Stomach smooth muscle (tissue), 2 donors: ENCODE results near the gene DNAJC22.

Experiments used
- H3K27ac ChIP-seq: one replicate; pipeline ENCODE4 v1.7.0; 2013; ENCODE audit warnings: mild to moderate bottlenecking, low read length, inconsistent platforms
- H3K27me3 ChIP-seq, 2 donors: one replicate each; pipeline ENCODE4 v1.7.0; 2013; ENCODE audit warnings: low read length in 2 of 2; ENCODE audit not compliant: insufficient read depth in 2 of 2, control insufficient read depth in 1 of 2
- H3K36me3 ChIP-seq, 2 donors: one replicate each; pipeline ENCODE4 v1.7.0; 2013; ENCODE audit warnings: low read length in 2 of 2; ENCODE audit not compliant: control insufficient read depth in 2 of 2, insufficient read depth in 2 of 2
- H3K4me1 ChIP-seq: one replicate; pipeline ENCODE4 v1.7.0; 2013; ENCODE audit warnings: low read length; ENCODE audit not compliant: control insufficient read depth, insufficient read depth
- H3K4me3 ChIP-seq, 2 donors: one replicate each; pipeline ENCODE4 v1.7.0; 2013; ENCODE audit warnings: low read length in 2 of 2
- H3K9ac ChIP-seq, 2 donors: one replicate each; pipeline ENCODE4 v1.7.0; 2013; ENCODE audit warnings: low read length in 2 of 2, mild to moderate bottlenecking in 1 of 2
- H3K9me3 ChIP-seq, 2 donors: one replicate each; pipeline ENCODE4 v1.7.0; 2013; ENCODE audit warnings: low read length in 2 of 2; ENCODE audit not compliant: control insufficient read depth in 2 of 2
- donor health status: healthy.
- donor health status: Pancreatic carcinoma.

Gene DNAJC22

DNA sequence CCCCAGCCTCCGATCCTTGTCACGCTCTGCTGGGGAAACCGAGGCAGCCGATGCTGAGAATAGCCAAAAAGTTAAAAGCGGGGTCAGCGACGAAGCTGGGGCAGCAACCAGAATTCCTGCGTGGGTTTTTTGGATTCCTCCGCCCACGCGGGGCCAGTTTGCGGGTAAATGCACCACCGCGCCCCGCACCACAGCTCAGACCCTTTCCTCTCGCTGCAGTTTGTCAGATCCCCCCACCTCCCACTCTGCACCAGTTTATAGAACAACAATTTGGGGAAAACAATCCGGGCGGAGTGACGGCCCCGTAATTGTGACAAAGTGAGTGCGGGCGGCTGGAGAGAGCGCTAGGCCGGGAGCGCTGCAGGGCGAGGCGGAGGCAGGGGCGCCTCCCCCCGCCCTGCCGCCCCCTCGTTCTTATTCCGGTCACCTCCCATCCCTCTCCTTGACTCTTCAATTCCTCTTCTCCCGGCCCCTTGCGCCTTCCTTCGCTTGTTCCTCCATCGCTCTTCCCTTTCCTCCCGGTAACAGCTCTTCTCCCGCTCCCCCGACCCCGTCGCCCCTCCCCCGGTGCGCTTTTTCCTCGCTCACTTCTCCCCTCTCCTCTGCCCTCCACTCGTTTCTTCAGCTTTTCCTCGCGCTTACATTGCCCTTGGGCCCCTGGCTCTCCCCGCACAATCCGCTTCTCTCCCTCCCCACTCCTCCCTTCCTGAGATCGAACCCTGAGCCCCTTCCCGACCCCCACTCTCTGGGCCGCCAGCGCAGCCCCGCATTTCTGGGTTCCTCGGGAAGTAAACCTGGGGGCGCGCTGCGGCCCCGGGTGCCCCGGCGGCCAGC is 646 bp upstream of the DNAJC22 start:
- Histone ChIP-seq H3K4me1 (peaks cover 58% of the 10 kb centered on the region), H3K36me3 (no peaks in the 10 kb centered on the region), H3K27me3 (peaks cover 55 to 90% of the 10 kb centered on the region in 2 donors), H3K27ac (no peak overlapping the region), H3K9ac (peak overlapping the region in 1 of 2 donors; percentile 13), H3K4me3 (peak overlapping the region; percentile 54 to 67), H3K9me3 (no peaks in the 10 kb centered on the region)

DNA sequence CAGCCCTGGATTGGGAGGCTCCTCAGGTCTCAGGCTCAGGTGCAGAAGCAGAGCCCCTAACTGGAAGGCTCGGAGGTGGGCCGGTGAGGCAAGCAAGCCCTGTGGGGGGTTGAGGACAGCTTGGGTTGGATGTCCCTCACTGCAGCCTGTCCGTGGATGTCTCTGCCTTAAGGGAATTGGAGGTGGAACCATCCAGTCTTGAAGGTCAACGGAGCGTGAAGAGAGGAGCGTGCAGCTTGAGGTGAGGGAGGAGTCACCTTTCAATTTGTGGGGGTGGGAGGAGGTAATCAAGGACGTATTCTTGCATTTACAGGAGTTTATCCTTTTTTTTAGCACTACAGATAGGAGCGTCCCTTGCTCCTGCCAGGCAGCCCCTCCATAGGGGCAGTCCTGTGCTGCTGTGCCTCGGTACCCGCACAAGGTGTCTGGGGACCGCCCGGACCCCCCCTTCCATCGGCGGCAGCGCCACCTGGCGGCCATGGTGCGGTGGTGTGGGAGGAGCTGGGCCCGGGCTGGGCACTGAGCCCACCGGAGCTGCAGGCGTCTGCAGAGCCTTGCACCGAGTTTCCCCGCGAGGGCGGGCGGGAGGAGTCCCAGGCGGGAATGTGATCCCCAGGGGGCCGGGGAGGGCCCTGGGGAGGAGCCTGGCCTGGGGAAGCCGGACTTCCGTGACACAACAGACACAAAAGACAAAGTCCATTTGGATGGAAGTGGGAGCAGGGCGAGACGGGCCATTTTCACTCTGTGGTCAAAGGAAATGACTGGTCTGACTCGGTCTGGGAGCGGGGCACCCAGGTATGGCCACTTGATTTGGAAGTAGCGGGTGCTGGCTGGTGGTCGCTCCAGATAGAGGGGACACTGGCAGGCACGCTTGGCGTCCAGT is 864 bp downstream of the DNAJC22 start:
- H3K27ac ChIP-seq, result no peak overlapping the region
- peaks cover 50% of the 10 kb centered on the region for H3K4me1 ChIP-seq
- peaks cover 57 to 80% of the 10 kb centered on the region in 2 donors for H3K27me3 ChIP-seq

DNA sequence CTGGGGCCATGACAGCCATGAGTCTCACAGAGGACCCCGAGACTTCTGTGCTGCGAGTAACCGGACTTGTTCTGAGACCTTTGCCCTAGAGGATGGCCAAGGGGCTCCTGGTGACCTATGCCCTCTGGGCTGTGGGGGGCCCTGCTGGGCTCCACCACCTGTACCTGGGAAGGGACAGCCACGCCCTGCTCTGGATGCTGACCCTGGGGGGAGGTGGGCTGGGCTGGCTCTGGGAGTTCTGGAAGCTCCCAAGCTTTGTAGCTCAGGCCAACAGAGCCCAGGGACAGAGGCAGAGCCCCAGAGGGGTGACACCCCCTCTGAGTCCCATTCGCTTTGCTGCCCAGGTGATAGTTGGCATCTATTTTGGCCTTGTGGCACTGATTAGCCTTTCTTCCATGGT is 2.1 kb downstream of the DNAJC22 start:
- Histone ChIP-seq H3K9ac (no peak overlapping the region), H3K9me3 (no peaks in the 10 kb centered on the region), H3K27me3 (peaks cover 56 to 68% of the 10 kb centered on the region in 2 donors), H3K4me1 (peaks cover 38% of the 10 kb centered on the region), H3K4me3 (no peak overlapping the region), H3K27ac (no peak overlapping the region), H3K36me3 (no peaks in the 10 kb centered on the region)

More for the DNA sequence above, 864 bp downstream of the DNAJC22 start:
- no peaks in the 10 kb centered on the region for H3K9me3 ChIP-seq
- no peak overlapping the region for H3K9ac ChIP-seq
- peak overlapping the region; percentile 42 to 60 for H3K4me3 ChIP-seq
- H3K36me3 ChIP-seq, result no peaks in the 10 kb centered on the region

DNA sequence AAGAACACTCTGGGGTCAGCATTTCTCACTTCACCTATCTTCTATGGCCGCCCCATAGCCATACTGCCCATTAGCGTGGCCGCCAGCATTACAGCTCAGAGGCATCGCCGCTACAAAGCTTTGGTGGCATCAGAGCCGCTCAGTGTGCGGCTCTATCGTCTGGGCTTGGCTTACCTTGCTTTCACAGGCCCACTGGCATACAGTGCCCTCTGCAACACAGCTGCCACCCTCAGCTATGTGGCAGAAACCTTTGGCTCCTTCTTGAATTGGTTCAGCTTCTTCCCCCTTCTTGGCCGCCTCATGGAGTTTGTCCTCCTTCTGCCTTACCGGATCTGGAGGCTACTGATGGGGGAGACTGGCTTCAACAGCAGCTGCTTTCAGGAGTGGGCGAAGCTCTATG is 2.6 kb downstream of the DNAJC22 start:
- no peaks in the 10 kb centered on the region for H3K36me3 ChIP-seq
- H3K27me3 ChIP-seq, result peaks cover 51 to 63% of the 10 kb centered on the region in 2 donors
- no peak overlapping the region for H3K27ac ChIP-seq
- no peak overlapping the region for H3K9ac ChIP-seq
- H3K4me1 ChIP-seq, result peaks cover 36% of the 10 kb centered on the region
- H3K9me3 ChIP-seq, result no peaks in the 10 kb centered on the region
- H3K4me3 ChIP-seq, result no peak overlapping the region

DNA sequence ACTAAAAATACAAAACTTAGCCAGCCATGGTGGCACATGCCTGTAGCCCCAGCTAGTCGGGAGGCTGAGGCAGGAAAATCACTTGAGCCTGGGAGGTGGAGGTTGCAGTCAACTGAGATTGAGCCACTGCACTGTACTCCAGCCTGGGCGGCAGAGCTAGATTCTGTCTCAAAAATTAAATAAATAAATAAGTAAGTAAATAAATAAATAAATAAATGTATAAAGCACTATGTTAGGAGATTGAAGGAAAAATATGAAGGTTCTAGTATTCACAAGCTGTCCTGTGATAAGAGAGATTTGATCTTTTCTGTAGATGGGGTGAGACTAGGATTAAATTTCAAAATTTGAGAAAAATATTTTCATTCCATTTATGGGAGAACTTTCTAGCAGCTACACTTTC is 5.7 kb downstream of the DNAJC22 start:
- no peaks in the 10 kb centered on the region for H3K36me3 ChIP-seq
- no peak overlapping the region for H3K27ac ChIP-seq
- H3K4me1 ChIP-seq, result peaks cover 10% of the 10 kb centered on the region
- H3K4me3 ChIP-seq, result no peak overlapping the region
- H3K27me3 ChIP-seq, result peaks cover 34 to 36% of the 10 kb centered on the region in 2 donors
- no peak overlapping the region for H3K9ac ChIP-seq
- H3K9me3 ChIP-seq, result no peaks in the 10 kb centered on the region

DNA sequence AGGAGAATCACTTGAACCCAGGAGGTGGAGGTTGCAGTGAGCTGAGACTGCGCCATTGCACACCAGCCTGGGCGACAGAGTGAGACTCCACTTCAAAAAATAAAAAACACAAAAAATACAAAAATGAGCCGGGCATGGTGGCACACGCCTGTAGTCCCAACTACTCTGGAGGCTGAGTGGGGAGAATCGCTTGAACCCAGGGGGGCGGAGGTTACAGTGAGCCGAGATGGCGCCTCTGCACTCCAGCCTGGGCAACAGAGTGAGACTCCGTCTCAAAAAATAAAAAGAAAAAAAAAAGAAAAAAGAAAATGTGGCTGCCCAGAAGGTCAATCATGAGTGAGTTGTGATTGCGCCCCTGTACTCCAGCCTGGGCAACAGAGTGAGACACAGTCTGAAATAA is 9.2 kb downstream of the DNAJC22 start:
- no peak overlapping the region for H3K27ac ChIP-seq
- no peaks in the 10 kb centered on the region for H3K9me3 ChIP-seq
- no peak overlapping the region for H3K9ac ChIP-seq
- H3K4me1 ChIP-seq, result no peaks in the 10 kb centered on the region
- no peak overlapping the region for H3K4me3 ChIP-seq
- H3K27me3 ChIP-seq, result peaks cover 4 to 11% of the 10 kb centered on the region in 2 donors
- H3K36me3 ChIP-seq, result no peaks in the 10 kb centered on the region

DNA sequence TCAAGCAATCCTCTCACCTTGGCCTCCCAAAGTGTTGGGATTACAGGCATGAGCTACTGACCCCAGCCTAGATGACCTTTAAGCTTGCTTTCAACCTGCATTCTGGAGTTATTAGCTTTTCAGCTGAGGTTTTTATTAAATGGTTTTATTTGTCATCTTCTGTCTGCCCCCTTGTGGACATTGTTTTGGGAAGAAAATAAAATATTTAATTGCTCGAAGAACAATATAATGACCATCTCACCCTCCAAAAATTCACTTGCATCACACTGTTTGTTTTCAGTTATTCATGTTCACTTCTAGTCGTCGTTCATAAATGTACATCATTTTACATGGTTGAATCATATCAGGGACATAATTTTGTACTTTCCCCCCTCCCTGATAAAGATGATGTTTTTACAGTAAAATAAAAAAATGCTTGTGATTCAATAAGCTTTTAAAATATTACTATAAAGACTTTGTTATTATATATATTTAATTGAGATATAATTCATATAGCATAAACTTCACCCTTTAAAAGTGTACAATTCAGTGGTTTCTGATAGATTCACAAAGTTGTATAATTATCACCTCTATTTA is 10.5 kb downstream of the DNAJC22 start:
- Histone ChIP-seq H3K27me3 (peaks cover 0 to 7% of the 10 kb centered on the region in 2 donors), H3K36me3 (no peaks in the 10 kb centered on the region), H3K4me1 (no peaks in the 10 kb centered on the region), H3K27ac (no peak overlapping the region), H3K9ac (no peak overlapping the region), H3K4me3 (no peak overlapping the region), H3K9me3 (no peaks in the 10 kb centered on the region)

DNA sequence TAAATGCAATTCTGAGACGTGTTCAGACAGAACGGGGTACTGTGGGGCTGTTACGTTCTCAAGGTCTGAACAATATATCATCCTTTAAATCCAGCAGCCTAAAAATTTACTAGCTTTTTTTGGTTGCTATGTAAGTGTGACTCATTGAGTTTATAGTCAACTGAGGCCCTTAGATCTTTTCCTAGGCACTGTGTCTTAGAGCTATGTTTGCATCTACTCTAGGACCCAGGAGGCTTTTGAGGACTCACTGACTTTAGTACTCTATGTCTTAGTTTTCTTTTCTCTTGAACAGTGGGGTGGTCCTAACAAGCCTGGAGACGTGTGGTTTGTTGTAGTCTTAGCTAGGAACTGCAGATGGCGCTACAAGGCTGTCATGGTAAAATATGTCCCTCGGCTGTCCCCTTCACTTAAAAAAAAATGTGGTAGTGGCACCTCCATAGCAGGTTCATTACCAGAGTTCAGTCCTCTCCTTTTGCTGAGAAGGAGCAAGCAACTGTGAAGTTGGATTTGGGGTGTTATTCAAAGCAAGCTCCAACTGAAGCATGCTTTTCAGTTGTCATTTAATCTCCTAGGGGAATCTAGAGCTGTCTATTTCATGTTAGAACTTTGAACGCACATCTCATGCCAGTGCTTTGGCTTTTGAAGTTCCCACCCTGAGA is 11.9 kb downstream of the DNAJC22 start:
- no peak overlapping the region for H3K4me3 ChIP-seq
- no peaks in the 10 kb centered on the region for H3K9me3 ChIP-seq
- no peaks in the 10 kb centered on the region for H3K36me3 ChIP-seq
- H3K9ac ChIP-seq, result no peak overlapping the region
- H3K27ac ChIP-seq, result no peak overlapping the region
- no peaks in the 10 kb centered on the region for H3K27me3 ChIP-seq
- no peaks in the 10 kb centered on the region for H3K4me1 ChIP-seq

DNA sequence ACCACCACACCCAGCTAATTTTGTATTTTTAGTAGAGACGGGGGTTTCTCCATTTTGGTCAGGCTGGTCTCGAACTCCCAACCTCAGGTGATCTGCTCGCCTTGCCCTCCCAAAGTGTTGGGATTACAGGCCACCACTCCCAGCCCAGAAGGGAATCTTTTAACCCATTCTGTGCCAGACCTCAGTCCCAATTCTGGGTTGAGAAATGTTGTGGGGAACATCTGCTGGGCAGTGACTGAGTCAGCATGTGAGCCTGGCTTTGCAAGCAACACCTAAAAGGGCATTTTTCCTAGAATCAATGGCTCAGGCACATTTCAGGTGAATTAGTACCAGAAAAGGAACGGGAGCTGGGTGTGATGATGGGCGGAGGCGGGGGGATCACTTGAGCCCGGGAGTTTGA is 13.0 kb downstream of the DNAJC22 start:
- H3K27ac ChIP-seq, result no peak overlapping the region
- no peaks in the 10 kb centered on the region for H3K36me3 ChIP-seq
- no peaks in the 10 kb centered on the region for H3K27me3 ChIP-seq
- no peak overlapping the region for H3K9ac ChIP-seq
- H3K4me1 ChIP-seq, result no peaks in the 10 kb centered on the region
- no peaks in the 10 kb centered on the region for H3K9me3 ChIP-seq
- H3K4me3 ChIP-seq, result no peak overlapping the region

DNA sequence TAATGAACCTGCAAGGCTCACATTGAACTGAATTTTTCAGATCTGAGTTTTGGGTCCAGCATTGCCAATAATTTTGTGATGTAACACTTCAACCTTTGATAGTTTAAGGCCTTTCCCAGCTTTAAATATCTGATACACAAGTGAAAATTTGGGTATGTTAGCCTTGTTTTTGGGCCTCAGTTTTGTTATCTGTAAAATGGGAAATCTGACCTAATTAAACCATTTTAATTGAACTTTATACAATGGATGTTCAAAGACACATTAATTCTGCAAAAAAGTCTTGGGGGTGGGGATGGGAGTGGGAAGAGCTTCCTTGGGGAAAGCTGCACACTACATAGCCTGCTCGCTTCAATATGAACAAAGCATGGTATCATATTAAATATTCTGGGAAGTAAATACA is 15.4 kb downstream of the DNAJC22 start:
- Histone ChIP-seq H3K9me3 (no peaks in the 10 kb centered on the region), H3K4me3 (no peak overlapping the region), H3K4me1 (peaks cover 5% of the 10 kb centered on the region), H3K27ac (no peak overlapping the region), H3K27me3 (no peaks in the 10 kb centered on the region), H3K9ac (no peak overlapping the region), H3K36me3 (no peaks in the 10 kb centered on the region)
